GM10266 (cell line): ENCODE data around the gene MAPKAP1.

Experiments used
- DNase-seq: peaks from one replicate; pipeline ENCODE4 v3.0.0; 2012; ENCODE audit errors: extremely low spot score
- TF ChIP-seq, protein P1 (sequence below): IDR thresholded peaks from 2 replicates; pipeline ENCODE4 v1.5.1; 2012; ENCODE audit warnings: mild to moderate bottlenecking, low read depth; ENCODE audit not compliant: control insufficient read depth, insufficient read depth; ENCODE audit errors: missing control alignments

Gene MAPKAP1

DNA sequence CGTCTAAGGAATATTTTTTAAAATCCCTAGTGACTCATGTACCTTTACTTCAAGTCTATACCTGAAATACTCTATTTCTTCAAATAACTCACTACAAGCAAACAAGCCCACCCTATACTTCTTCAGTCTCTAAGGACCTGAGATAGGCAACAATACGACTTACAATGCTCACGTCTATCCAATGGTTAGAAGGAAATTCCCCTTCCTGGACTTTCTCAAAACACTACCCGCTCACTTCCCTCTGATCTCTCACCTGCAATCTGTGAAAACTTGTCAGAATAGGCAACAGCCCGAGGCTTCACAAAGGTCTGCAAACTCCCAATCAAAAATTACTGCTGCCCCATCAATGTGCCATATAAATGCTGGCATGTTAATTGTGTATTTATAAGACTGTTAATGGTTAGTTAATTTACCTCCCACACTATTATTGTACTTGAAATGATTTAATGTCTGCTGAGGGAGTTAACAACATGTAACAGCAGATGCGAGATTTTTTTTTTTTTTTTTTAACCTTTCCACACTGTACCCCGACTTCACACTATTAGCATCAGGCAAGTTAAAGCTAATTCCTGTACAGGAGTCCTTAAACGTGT is 27.3 kb downstream of the MAPKAP1 start:
- no peak for DNase-seq
- TF ChIP-seq, protein P1, sequence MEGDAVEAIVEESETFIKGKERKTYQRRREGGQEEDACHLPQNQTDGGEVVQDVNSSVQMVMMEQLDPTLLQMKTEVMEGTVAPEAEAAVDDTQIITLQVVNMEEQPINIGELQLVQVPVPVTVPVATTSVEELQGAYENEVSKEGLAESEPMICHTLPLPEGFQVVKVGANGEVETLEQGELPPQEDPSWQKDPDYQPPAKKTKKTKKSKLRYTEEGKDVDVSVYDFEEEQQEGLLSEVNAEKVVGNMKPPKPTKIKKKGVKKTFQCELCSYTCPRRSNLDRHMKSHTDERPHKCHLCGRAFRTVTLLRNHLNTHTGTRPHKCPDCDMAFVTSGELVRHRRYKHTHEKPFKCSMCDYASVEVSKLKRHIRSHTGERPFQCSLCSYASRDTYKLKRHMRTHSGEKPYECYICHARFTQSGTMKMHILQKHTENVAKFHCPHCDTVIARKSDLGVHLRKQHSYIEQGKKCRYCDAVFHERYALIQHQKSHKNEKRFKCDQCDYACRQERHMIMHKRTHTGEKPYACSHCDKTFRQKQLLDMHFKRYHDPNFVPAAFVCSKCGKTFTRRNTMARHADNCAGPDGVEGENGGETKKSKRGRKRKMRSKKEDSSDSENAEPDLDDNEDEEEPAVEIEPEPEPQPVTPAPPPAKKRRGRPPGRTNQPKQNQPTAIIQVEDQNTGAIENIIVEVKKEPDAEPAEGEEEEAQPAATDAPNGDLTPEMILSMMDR = no peak

- TF ChIP-seq, protein P1 = no peak
These were observed 31.7 kb downstream of the MAPKAP1 start for GRCh38 chr9:125674981-125675973.

DNA sequence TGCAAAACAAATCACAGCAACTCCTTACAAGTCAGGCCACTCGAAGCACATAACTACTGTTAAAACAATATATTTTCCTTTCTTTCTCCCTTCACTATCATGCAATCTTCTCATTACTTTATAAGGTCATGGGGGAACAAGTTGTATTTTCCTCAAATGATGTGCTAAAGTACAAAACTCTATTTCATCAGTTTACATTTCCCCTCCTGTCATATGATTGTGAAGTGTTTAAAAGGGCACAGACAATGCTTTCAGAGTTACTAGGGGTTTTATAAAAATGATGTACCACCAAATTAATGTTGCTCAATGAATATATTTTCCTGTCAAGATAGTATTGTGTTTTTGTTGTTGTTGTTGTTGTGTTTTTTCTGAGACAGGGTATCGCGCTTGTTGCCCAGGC is 34.1 kb downstream of the MAPKAP1 start:
- TF ChIP-seq, protein P1 = no peak
- no peak for DNase-seq

More at GRCh38 chr9:125674981-125675973, 31.7 kb downstream of the MAPKAP1 start:
- no peak for DNase-seq

GRCh38 chr9:125663127-125663526 is 43.9 kb downstream of the MAPKAP1 start:
- TF ChIP-seq, protein P1 = no peak
- DNase-seq = peak; percentile 14

GRCh38 chr9:125660557-125660956 is 46.5 kb downstream of the MAPKAP1 start:
- TF ChIP-seq, protein P1 = no peak
- no peak for DNase-seq

GRCh38 chr9:125659954-125660353 is 47.1 kb downstream of the MAPKAP1 start:
- no peak for DNase-seq
- TF ChIP-seq, protein P1 = no peak

DNA sequence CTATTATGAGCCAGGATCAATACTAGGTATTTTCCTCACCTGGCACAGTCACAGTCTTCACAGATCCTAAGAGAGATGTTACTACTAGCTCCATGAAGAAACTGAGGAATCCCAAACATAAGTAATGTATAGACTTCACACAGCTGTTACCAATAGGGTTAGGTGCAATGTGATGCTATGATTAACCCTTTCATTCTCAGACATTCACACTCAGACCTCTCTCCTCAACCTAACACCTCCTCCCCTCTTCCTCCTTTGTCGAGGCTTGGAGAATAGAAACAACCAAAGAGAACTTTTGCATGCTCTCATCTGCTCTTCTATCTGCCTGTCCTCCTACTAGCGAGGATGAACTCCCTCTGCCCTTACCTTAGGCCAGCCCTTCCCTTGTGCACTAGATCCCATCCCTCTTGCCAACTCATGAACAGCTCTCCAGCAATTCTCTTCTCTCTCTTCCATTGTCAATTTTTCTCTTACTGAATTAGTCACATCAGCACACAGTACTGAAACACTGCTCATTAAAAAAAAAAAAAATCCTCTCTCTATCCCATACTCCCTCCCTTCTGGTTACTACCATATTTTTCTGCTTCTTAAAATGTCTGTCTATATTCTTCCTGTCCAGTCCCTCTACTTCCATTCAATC is 47.7 kb downstream of the MAPKAP1 start:
- TF ChIP-seq, protein P1 = no peak
- no peak for DNase-seq
